Islet of Langerhans (tissue), 1 donor: ENCODE data around the gene ODF4.
A peak's percentile ranks its signal among the peaks of the same experiment; 100 is the strongest.

Source experiments
- FAIRE-seq: peaks from one replicate; lab custom pipeline; 2011; peaks lifted over from hg19 to GRCh38; lab: Jason Lieb, UNC

ODF4 gene, protein sequence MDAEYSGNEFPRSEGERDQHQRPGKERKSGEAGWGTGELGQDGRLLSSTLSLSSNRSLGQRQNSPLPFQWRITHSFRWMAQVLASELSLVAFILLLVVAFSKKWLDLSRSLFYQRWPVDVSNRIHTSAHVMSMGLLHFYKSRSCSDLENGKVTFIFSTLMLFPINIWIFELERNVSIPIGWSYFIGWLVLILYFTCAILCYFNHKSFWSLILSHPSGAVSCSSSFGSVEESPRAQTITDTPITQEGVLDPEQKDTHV

GRCh38 chr17:8339540-8339939 lies at the start of gene ODF4:
Gene ODF4 (plus strand): TSS chr17:8339840. CDS start chr17:8340052, 212 bp downstream.
- FAIRE-seq = no peak

DNA sequence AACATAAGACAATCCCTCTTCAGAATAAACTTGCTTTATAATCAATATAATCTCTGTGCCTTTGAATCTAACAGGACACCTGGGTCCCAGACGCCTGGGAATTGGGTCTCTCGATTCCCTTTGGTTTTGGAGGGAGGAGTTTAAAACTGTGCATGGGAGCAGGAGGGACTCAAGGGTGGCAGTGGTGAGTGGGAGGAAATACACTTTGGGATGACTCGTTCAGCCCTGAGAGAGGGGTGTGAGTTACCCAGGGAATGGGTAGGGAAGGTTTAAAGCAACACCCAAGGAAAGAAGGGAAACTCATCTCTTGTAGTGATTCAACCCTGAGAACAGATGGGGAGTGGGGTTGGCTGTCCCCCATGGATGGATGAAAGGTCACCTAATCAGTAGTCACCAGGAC lies 49.6 kb upstream of the ODF4 start:
- no peak for FAIRE-seq

DNA sequence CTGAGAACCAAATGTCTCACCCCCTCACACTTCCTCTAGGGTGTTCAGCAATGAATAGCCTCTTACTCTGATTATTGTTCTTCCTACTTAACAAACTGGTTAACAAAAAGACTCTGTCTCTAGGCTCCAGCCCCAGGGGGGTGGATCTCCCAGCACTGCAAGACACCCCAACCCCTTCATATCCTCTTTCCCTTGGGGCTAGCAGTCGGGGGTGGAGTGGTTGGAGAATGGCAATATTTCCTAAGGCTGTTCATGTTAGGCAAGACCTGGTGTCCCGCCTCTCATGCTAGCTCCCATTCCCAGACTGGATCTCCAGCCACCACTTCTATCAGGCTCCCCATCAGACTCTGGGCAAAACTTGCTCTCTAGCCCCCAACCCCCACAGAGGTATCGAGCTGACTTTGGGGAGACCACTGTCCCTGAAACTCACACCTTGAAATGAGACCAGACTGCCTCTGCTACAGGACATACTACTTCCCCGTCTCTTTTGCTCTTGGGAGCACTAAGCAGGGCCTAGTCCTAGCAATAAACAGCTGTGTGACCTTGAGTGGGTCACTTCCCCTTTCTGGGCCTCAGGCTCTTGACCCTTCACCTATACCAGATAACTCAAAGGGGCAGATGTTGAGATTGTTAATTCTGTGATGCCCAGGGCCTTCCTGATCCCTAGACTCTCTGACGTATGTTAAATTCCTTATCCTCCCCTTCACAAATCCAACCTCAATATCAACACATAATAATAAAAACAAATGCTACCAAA lies 46.8 kb upstream of the ODF4 start:
- no peak for FAIRE-seq

- no peak for FAIRE-seq
Observed at GRCh38 chr17:8294361-8294760, 45.3 kb upstream of the ODF4 start.

DNA sequence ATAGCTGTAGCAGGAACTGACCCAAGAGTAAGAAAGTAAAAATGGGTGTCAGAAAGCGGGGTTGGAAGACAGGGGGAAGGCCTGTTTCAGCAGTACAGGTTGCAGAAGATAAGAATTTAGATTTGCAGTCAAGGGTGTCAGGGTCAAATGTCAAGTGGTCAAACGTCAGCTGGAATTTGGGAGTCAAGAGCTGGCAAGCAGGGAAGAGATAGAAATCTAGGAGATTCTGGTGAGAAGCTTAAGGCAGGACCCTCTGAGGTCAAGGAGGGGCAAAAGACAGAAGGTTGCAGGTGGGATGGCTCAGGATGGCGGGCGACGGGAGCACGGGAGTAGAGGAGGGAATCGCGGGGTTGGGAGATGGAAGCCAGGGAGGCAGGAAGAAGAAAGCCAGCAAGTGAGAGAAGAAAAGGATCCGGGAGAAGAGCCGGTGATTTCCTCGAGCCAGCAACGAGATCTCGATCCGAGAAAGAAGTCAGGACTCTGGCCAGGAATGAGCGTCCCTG lies 44.8 kb upstream of the ODF4 start:
- FAIRE-seq = no peak

GRCh38 chr17:8300226-8300625 lies 39.4 kb upstream of the ODF4 start:
- FAIRE-seq = no peak

- FAIRE-seq = peak; percentile 84
Observed at GRCh38 chr17:8300627-8301242, 38.9 kb upstream of the ODF4 start.

- no peak for FAIRE-seq
Observed at GRCh38 chr17:8310601-8311123, 29.0 kb upstream of the ODF4 start.

- FAIRE-seq = no peak
Observed at GRCh38 chr17:8311131-8311790, 28.4 kb upstream of the ODF4 start.

DNA sequence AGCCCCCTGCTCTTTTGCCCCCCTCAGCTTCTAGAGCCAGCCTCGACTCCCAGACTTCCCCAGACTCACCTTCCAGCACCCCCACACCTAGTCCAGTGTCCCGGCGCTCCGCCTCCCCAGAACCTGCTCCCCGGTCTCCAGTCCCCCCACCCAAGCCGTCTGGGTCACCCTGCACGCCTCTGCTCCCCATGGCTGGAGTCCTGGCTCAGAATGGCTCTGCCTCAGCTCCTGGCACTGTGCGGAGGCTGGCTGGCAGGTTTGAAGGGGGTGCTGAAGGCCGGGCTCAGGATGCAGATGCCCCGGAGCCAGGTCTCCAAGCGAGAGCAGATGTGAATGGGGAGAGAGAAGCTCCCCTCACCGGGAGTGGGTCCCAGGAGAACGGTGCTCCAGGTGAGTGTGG lies 27.4 kb upstream of the ODF4 start:
- FAIRE-seq = no peak

GRCh38 chr17:8312726-8313600 lies 26.7 kb upstream of the ODF4 start:
- FAIRE-seq = no peak

- no peak for FAIRE-seq
Observed at GRCh38 chr17:8314797-8315763, 24.6 kb upstream of the ODF4 start.

- FAIRE-seq = no peak
Observed at GRCh38 chr17:8315764-8316217, 23.8 kb upstream of the ODF4 start.

DNA sequence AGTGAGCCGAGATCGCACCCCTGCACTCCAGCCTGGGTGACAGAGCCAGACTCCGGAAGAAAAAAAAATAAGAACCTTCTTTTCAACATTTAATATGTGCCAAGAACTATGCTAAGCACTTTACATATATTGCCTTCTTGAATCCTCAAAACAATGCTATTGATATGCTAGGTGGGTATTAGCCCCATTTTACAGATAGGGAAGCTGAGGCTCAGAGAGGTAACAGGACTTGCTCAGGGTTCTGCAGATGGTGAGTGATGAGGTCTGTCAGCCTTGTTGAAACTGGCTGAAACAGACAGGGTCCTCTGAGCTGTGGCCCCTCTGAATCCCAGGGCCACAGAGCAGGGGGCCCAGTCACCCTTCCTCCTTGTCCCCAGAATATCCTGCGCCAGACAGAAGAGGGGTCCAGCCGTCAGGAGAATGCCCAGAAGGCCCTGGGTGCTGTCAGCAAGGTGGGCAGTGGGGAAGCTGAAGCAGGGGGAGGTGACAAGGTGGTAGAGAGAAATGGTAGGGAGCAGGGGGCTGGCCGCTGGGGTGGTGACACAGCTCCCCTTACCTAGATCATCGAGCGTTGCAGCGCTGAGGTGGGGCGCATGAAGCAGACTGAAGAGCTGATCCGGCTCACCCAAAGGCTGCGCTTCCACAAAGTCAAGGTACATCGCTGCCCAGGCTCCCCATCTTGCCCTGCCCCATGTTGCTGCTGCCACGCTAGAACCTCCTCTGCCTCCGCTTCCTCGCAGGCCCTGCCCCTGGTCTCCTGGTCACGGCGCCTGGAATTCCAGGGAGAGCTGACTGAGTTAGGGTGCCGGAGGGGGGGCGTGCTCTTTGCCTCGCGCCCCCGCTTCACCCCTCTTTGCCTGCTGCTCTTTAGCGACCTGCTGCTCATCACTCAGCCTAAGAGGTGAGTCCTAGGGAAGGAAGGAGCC lies 21.4 kb upstream of the ODF4 start:
- no peak for FAIRE-seq

DNA sequence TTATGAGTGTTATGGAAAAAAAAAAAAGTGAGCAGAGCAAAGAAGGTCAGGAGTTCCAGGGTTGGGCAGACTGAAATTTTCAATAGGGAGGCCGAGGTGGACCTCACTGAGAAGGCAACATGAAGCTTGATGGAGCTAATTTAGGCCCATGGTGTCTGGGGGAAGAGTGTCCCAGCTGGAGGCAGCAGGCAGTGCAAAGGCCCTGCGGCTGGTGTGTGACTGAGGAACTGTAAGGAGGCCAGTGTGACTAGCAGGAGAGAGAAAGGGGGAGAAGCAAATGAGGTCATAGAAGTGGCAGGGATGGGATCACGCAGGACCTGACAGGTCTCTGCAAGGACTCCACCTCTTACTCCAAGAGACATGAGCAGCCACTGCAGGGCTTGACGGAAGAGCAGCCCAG lies 19.4 kb upstream of the ODF4 start:
- no peak for FAIRE-seq

- no peak for FAIRE-seq
Observed at GRCh38 chr17:8320990-8321389, 18.6 kb upstream of the ODF4 start.

- FAIRE-seq = no peak
Observed at GRCh38 chr17:8322061-8322460, 17.6 kb upstream of the ODF4 start.

DNA sequence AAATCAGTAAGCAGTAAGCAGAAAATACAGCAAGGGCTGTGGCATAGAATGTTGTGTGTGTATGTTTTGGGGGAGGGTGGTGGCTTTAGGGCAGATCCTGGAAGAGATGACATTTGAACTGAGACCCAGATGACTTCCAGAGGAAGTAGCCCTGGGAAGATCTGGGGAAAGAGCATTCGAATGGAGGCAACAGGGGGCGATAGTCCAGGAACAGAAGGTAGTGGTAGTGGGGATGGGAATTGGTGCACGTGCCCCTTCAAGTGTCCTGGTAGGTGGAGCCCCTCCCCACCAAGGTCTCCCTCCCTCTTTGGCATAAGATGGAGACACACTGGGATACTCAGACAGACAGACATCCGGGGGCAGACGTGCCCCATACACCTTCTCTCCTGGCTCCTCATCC lies 15.5 kb upstream of the ODF4 start:
- FAIRE-seq = no peak

GRCh38 chr17:8324923-8325322 lies 14.7 kb upstream of the ODF4 start:
- no peak for FAIRE-seq
